NOMO-1 treated with dmso at 0.1 percent for 144 hours (cell line): ENCODE results near the gene ZNF10.

Experiments used
- DNase-seq: peaks from one replicate; lab custom pipeline; 2025; ENCODE audit not compliant: unreplicated experiment; lab: John Stamatoyannopoulos, UW

ZNF10 gene

GRCh38 chr12:133192847-133193246, 62.4 kb downstream of the ZNF10 start:
- no peak for DNase-seq

- DNase-seq, result no peak
Observed at GRCh38 chr12:133201888-133202287, 71.5 kb downstream of the ZNF10 start.

- no peak for DNase-seq
Observed at GRCh38 chr12:133202493-133203343, 72.3 kb downstream of the ZNF10 start.

- no peak for DNase-seq
Observed at GRCh38 chr12:133203344-133204263, 73.2 kb downstream of the ZNF10 start.

- DNase-seq, result no peak
Observed at GRCh38 chr12:133204264-133204603, 73.8 kb downstream of the ZNF10 start.

- no peak for DNase-seq
Observed at GRCh38 chr12:133206390-133206789, 76.0 kb downstream of the ZNF10 start.
